Cortex of kidney (tissue), 1 donor: Measurements from ENCODE around the gene SYNGR3.
A peak's percentile ranks its signal among the peaks of the same experiment; 100 is the strongest.
"Not testable (repeated sequence)": the region's sequence is repeated elsewhere in the genome, so short reads cannot be mapped to it uniquely, and the experiment has no call there.

Source experiments
- DNase-seq: peaks from one replicate; lab custom pipeline; 2025; lab: John Stamatoyannopoulos, UW

Gene SYNGR3

DNA sequence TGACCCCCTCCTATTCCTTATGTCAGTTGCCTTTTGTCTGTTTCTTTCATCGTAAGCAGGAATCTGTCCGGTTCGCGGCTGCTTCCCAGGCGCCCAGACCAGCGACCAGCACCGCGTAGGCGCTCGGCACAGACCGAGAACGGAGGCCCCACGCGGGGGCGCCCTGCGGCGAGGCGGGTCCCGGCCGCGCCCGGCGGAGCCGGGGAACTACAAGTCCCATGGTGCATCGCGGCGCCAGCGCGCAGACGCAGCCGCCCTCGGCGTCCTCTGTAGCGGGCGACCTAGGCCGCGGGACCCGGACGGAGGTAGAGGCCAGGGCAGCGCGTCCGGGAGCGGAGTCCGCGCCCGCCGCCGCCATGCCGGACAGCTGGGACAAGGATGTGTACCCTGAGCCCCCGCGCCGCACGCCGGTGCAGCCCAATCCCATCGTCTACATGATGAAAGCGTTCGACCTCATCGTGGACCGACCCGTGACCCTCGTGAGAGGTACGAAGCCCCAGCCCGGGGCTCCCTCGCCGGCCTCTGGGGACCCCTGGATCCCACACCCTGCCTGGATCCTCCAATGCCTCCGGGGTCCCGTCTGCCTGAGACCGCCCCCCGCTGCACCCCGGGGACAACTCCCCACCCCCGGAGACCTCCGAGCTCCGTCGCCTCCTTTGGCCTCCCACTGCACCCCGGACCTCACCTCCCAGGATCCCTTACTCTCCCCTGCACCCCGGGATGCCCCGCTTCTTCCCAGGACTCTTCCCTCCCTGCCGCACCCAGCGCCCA, 30.3 kb upstream of the SYNGR3 start, which contains the start of gene NDUFB10:
Gene NDUFB10, plus strand, starts transcription at position 270 of the 771 bp plus-strand sequence. Its CDS starts 87 bp downstream, at position 357.
- no peak for DNase-seq

DNA sequence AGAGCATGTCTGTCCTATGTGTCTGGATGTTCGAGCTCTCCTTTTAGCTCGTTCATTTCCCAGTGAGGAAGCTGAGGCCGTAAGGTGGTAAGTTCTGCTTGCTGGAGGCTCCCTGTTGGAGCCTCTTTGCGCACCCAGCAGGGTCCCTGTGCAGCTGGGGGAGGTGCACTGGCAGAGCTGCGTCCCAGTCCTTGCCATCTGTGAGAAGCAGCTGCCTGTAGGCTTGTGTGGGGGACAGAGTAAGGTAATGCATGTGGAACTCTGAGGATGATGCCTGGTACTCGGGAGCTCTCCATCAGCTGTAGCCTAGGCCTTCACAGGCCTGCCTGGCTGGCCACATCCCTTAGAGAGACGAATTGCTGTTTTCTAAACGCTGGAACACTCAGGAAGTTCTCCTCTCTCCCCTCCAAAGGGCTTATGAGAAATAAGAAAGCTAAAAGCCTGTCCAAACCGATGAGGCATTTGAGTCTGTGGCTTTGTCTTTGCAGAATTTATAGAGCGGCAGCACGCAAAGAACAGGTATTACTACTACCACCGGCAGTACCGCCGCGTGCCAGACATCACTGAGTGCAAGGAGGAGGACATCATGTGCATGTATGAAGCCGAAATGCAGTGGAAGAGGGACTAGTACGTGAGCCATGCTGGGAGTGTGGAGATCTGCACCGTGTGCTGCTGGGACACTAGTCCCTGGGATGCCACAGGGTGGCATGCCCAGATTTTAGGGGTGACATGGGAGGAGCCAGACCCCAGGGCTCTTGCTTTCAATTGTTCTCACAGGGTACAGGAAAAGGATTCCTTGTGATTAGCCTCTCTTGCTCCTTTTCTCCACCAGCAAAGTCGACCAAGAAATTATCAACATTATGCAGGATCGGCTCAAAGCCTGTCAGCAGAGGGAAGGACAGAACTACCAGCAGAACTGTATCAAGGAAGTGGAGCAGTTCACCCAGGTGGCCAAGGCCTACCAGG, 28.8 kb upstream of the SYNGR3 start:
- DNase-seq = no peak

DNA sequence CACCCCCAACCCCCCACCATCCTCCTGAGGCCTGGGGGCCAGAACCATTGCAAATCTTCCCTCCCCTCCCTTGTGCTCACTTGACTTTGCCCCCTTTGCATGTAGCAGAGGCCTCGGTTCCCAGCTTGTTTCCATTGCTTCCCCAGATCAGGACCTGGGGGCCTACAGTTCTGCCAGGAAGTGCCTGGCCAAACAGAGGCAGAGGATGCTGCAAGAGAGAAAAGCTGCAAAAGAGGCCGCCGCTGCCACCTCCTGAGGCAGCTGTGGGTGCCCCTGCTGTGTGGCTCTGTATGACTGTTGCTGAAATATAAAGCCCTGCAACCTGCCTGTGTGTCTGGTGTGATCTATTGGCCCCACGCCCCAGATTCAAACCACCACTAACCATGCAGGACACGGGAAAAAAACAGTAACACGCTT, 28.1 kb upstream of the SYNGR3 start:
- no peak for DNase-seq

DNA sequence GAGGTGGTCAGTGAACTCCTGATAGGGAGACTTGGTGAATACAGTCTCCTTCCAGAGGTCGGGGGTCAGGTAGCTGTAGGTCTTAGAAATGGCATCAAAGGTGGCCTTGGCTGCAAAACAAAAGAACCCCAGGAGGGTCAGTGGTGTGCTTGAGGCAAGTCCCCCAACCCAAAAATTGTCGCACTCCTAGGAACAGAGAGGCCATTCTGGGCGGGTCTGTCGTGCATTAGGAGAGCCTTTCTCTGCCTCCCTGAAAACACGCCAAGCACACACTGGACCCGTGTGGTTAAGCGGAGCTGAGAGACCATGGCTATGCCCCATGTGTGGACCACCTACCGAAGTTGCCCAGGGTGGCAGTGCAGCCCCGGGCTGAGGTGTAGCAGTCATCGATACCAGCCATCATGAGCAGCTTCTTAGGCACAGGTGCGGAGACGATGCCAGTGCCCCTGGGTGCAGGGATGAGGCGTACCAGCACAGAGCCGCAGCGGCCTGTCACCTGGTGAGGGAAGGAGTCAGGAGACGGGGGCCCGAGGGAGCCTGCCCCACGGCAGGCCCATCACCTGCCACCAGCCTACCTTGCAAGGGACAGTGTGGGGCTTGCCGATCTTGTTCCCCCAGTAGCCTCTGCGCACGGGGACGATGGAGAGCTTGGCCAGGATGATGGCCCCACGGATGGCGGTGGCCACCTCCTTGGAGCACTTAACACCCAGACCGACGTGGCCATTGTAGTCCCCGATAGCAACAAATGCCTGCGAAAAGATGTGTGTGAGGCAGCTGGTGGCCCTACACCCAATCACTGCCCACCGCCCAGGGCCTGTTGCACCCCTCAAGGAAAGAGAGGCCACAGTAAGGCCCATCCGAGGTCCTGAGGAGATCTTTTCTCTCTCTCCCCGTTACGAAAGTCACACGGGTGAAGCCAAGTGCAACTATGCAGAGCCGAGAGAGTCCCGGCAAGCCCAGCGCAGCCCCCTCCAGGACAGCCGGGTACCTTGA, 27.3 kb upstream of the SYNGR3 start:
- DNase-seq = not testable (repeated sequence)

DNA sequence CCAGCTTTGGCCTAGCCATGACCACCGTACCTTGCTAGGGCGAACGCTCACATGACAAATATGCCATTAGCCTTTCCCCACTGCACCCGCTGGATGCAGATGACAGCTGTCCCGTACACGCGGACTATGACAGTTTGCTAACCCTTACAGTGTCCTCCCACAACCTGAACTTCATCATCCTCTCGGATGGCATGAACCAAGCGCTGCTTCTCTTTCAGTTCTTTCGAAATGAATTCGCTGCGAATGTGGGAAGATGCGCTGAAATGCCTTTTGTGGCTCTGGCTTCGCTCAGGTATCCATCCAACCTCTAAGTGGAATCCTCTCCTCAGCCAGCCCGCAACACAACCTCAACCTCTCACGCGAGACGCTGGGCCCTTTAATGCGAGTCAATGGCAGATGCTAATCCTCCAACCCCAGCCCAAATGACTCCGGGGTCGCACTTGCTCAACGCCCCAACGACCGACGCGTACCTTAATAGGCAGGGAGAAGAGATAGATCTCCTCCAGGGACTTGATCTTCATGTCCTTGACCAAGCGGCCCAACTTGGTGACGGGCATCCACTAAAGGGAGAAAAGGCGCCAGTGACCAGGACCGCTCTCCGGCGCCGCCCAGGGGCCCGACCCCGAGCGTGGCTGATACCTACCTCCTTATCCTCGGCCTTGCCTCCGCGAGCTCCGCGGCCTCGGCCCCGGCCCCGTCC, 25.8 kb upstream of the SYNGR3 start:
- no peak for DNase-seq

DNA sequence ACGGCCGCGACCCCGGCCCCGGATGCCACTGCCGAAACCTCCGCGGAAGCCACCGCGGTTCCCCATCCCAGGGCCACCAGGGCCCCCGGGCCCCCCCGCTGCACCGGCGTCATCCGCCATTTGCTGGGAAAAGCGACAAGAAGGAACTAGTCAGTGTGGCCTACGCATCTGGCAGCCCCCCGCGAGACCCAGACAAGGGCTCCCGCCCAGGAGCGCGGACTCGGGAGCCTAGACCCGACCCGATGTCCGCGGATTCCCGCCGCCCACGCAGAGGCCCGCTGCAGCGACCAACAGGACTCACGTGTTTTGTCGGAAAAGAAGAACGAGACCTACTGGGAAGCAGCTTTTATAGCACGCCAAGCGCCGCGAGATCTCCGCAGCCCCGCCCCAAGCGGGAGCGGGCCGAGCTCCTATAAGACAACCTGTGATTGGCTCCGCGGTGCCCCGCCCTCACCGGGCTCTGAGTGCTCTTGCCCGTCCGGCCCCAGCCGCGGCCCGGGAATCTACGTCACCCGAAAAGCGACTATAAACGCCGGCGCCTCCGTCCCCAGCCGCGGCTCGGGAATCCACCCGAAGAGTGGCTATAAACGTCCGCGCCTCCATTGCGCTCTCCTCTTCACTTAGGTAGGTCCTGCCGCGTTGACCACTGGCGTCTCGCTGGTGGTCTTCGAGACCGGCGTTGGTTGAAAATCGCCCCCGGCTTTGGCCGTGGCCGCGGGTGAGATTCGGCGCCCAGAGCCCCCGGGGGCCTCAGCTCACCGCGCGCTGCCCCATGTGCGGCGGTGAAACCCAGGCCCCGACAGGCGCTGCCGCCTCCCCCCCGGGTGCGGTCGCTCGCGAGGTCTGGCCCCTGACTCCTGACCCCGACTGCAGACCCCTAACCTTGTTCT, 25.0 kb upstream of the SYNGR3 start, which contains the start of gene RPS2:
Gene RPS2, minus strand, starts transcription at position 321 of the 890 bp plus-strand sequence. Its CDS starts 201 bp downstream, at position 120.
- peak; percentile 68 for DNase-seq

DNA sequence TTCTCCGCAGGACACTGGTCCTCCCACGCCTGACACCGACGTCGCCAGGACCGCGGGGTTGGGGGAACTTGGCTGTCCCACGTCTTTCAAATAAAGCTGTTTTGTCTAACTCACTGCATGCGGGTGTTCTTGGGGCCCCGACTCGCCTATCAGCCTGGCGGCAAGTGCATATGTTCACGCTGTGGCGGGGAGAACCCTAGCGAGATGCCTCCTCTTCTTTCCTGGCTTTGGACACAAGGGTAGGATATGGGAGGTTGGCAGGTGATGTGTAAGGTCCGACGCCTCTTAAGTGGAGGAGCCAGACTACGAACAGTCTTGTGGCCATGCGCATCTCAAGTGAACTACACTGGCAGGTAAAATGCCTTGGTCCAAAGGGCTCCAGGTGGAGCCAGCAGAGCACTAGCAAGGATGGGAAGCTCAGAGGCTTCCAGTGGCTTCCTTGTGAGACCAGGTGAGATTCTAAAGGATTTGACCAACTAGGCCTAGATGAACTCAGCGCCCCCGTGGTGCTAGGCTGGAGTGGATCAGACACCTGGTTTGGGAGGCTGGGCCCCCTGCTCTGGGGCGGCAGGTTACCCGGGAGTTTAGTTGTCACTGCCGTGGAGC, 24.3 kb upstream of the SYNGR3 start:
- DNase-seq = no peak

DNA sequence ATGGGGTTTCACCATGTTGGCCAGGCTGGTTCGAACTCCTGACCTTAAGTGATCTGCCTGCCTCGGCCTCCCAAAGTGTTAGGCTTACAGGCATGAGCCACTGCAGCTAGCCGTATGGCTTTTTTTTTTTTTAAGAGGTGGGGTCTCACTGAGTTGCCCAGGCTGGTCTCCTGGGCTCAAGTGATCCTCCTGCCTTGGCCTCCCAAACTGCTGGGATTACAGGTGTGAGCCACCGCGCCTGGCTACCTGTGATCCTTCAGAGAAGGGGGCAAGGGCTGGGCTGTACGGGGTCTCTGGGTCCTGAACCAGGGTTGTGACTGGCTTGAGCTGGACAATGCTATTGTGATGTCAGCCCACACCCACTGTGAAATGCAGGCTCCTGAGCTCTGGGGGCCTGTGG, 23.3 kb upstream of the SYNGR3 start, which contains the start of gene RNF151:
Gene RNF151, plus strand, starts transcription at position 397 of the 400 bp plus-strand sequence. CDS start 26 bp downstream, outside the sequence.
- no peak for DNase-seq

DNA sequence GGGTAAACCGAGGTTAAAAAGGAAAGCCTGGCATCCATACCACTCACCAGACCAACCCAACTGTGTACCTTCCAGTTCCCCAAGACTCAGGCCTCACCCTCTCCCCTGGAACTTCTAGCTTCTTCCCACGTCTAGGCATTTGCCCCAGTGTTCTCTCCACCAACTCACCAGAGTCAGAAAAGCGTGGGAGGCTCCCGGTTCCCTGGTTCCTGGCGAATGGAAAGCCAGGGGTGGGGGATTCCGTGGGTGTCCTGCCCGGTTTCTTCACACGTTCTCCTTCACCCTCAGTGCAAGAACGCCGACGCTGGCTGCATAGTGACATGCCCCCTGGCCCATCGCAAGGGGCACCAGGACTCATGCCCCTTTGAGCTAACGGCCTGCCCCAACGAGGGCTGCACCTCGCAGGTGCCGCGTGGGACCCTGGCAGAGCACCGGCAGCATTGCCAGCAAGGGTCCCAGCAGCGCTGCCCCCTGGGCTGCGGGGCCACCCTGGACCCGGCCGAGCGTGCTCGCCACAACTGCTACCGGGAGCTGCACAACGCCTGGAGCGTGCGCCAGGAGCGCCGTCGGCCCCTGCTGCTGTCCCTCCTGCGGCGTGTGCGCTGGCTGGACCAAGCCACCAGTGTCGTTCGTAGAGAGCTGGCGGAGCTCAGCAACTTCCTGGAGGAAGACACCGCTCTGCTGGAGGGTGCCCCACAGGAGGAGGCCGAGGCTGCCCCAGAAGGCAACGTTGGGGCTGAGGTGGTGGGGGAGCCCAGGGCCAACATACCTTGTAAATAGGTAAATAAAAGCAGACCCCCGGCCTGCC, 21.4 kb upstream of the SYNGR3 start:
- DNase-seq = no peak

DNA sequence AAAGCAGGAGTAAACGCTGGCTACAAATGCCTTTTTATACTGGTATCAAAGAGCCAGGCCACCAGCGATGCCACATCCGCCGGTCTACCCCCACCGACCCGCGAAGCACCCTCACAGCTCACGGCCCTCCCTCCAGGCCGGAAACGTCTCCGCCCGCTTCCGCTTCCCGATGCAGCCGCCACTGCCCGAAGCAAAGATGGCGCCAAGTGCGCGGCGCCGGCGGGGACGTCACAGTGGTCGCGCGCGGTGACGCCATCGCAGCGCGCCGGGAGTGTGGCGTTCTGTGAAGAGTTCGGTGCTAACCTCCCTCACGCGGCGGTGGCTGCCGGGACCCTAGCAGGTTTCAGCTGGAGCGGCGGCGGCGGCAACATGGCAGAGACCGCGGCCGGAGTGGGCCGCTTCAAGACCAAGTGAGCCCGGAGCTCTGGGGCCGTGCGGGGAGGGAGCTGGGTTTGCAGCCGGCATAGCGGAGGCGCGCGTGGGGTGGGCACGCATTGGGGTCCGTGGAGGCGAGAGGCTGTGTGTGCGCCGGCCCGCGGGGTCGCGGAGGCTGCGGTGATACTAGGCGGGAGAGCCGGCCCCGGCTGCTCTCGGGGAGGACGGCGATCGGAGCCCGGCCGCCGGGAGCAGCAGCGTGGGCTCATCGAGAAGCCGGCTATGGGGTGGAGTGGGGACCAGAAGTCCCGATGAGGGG, 17.8 kb upstream of the SYNGR3 start, which contains the start of gene TBL3:
Gene TBL3, plus strand, starts transcription at position 258 of the 694 bp plus-strand sequence. Its CDS starts 112 bp downstream, at position 370.
- DNase-seq = peak; percentile 74

DNA sequence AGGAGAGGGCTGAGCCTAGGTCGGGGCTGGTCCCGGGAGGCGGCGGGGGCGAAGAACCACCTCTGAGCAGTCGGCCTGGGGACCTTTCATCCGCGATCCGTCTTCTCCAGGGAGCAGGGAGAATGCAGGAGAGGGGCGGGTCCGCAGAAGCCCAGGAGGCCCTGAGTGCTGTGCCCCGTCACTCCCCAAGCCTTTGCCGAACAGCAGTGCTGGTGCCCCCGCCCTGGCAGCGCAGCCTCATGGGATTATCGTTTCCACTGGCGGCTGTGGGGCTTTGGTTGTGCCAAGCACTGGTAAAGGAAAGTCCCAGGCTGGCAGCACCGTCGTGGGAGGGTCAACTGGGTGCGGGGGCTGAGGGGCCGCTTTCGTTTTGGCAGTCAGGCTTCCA, 17.3 kb upstream of the SYNGR3 start:
- no peak for DNase-seq

DNA sequence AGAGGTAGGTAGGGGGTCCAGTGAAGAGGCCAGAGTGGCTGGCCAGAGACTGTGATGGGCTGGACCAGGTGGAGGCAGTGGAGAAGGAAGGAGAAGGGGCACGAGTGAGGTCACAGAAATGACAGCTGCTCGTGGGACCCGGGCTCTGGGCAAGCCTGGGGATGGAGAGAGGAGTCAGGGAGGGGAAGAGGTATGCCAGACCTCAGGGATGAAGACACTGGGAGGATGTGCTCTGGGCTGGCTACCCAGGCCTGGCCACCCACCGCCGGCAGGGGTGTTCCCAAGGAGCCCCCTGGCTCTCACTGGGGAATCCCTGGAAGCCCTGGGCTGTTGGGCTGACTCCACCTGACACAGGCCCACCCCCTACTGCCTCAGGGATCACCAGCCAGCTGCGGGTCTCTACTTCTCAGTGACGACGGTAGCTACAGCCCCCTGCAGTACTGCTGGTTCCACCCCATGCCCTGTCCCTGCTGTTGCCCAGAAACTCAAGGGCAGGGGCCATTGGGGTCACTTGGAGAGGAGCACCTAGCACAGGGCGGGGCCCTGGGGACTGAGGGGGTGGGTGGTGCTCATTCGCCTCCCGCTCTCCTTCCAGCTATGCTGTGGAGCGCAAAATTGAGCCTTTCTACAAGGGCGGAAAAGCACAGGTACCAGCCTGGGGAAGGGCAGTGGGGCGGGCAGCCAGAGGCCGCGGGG, 16.2 kb upstream of the SYNGR3 start:
- no peak for DNase-seq

DNA sequence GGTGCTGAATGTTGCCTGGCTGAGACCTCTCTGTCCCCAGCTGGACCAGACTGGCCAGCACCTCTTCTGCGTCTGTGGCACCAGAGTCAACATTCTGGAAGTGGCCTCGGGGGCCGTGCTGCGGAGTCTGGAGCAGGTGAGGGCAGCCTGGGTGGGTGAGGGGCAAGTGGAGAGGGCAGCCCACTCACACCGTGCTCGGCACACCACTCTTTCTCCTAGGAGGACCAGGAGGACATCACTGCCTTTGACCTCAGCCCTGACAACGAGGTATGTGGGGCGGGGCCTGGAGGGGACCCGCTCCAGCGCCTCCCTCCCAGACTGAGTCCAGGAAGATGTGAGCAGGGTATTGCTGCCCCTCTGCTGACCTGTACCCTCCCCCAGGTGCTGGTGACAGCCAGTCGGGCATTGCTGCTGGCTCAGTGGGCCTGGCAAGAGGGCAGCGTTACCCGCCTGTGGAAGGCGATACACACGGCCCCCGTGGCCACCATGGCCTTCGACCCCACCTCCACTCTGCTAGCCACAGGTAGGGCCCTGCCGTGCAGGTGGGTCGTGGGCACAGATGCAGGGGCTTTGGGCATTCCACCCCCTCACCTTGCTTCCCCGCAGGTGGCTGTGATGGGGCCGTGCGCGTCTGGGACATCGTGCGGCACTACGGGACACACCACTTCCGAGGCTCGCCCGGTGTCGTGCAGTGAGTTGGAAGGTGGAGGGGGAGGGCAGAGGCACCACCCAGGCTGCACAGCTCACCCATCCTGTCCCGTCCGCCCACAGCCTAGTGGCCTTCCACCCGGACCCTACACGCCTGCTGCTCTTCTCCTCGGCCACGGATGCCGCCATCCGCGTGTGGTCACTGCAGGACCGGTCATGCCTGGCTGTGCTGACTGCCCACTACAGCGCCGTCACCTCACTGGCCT, 15.4 kb upstream of the SYNGR3 start:
- DNase-seq = no peak

DNA sequence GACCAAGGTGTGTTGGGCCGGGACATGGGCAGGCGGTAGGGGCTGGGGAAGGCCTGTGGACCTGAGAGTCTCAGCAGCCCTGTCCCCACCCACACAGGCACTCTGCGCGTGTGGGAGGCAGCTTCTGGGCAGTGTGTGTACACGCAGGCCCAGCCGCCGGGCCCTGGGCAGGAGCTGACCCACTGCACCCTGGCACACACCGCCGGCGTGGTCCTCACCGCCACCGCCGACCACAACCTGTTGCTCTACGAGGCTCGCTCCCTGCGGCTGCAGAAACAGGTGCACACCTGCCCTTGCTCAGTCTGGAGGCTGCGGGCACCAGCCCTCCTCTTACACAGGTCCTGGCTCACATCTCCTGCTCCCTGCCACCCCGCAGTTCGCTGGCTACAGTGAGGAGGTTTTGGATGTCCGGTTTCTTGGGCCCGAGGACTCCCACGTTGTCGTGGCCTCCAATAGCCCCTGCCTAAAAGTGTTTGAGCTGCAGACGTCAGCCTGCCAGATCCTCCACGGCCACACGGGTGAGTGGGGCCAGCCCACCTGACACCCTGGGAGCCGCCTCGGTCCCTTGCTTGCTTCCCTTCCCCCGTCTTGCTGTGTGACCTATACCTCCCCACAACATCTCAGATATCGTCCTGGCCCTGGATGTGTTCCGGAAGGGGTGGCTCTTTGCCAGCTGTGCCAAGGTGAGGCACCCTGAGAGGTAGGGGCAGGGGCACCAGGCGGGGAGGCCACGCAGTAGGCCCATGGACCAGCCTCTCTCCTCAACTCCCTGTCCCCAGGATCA, 14.1 kb upstream of the SYNGR3 start:
- DNase-seq = no peak

DNA sequence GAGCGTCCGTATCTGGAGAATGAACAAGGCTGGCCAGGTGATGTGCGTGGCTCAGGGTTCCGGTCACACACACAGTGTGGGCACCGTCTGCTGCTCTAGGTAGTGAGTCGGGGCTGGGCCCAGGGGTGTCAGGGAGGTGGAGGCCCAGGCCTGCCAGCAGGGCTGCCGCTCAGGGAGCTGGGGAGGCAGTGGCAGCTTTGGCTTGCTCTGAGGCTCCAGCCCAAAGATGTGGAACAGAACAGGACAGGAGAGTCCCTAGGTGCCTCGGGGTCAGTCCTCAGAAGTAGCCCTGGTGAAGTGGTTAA, 13.6 kb upstream of the SYNGR3 start:
- DNase-seq = no peak
